H9 (cell line): ENCODE measurements around the gene VPS45. TPM values are rescaled to one million over a fixed set of nuclear protein-coding genes. Genes with fewer than 3 reads are reported as not detected.
A peak's percentile ranks its signal among the peaks of the same experiment; 100 is the strongest.

ENCODE experiments used
- DNase-seq: peaks from one replicate; pipeline ENCODE4 v3.0.0-alpha.2; 2017
- H2AFZ ChIP-seq: one replicate; pipeline ENCODE4 v1.6.1; 2013; ENCODE audit warnings: mild to moderate bottlenecking, low read length, control low read depth, moderate library complexity
- H2AK5ac ChIP-seq: 2 replicates; pipeline ENCODE4 v1.6.1; 2013; ENCODE audit warnings: low read length, control low read depth, mixed read lengths; ENCODE audit not compliant: insufficient read length
- H2BK120ac ChIP-seq: one replicate; pipeline ENCODE4 v1.6.1; 2013; ENCODE audit warnings: low read depth, mild to moderate bottlenecking, low read length, control low read depth, inconsistent platforms; ENCODE audit not compliant: poor library complexity, severe bottlenecking
- H2BK12ac ChIP-seq: 2 replicates; pipeline ENCODE4 v1.6.1; 2013; ENCODE audit warnings: low read length, control low read depth, mixed read lengths, low read depth; ENCODE audit not compliant: insufficient read length
- H2BK15ac ChIP-seq: 2 replicates; pipeline ENCODE4 v1.6.1; 2013; ENCODE audit warnings: low read depth, low read length, control low read depth
- H2BK20ac ChIP-seq: one replicate; pipeline ENCODE4 v1.6.1; 2013; ENCODE audit warnings: low read depth, mild to moderate bottlenecking, low read length, control low read depth, inconsistent platforms; ENCODE audit not compliant: poor library complexity, severe bottlenecking
- H2BK5ac ChIP-seq: 2 replicates; pipeline ENCODE4 v1.6.1; 2013; ENCODE audit warnings: low read length, control low read depth, mixed read lengths; ENCODE audit not compliant: insufficient read length
- H3K14ac ChIP-seq: 2 replicates; pipeline ENCODE4 v1.6.1; 2013; ENCODE audit warnings: low read length, control low read depth; ENCODE audit not compliant: insufficient read depth
- H3K18ac ChIP-seq: 2 replicates; pipeline ENCODE4 v1.6.1; 2013; ENCODE audit warnings: low read depth, mild to moderate bottlenecking, mixed read lengths, low read length, control low read depth; ENCODE audit not compliant: insufficient read length
- H3K23ac ChIP-seq: 2 replicates; pipeline ENCODE4 v1.6.1; 2013; ENCODE audit warnings: low read length, control low read depth, mixed read lengths, low read depth; ENCODE audit not compliant: insufficient read length
- H3K23me2 ChIP-seq: 2 replicates; pipeline ENCODE4 v1.6.1; 2013; ENCODE audit warnings: low read depth, mild to moderate bottlenecking, mixed read lengths, low read length, control low read depth; ENCODE audit not compliant: insufficient read length, poor library complexity, severe bottlenecking
- H3K27ac ChIP-seq: 2 replicates; pipeline ENCODE4 v1.5.1; 2013; ENCODE audit warnings: low read length, control low read depth, mixed read lengths, low read depth; ENCODE audit not compliant: insufficient read length
- H3K27me3 ChIP-seq: 2 replicates; pipeline ENCODE4 v1.6.1; 2013; ENCODE audit warnings: low read length, control low read depth, inconsistent platforms; ENCODE audit not compliant: insufficient read depth
- H3K4ac ChIP-seq: 2 replicates; pipeline ENCODE4 v1.6.1; 2013; ENCODE audit warnings: low read depth, mild to moderate bottlenecking, control low read depth, inconsistent platforms, low read length, moderate library complexity
- H3K4me1 ChIP-seq: 2 replicates; pipeline ENCODE4 v1.6.1; 2013; ENCODE audit warnings: low read length, control low read depth, inconsistent platforms; ENCODE audit not compliant: insufficient read depth
- H3K4me2 ChIP-seq: 2 replicates; pipeline ENCODE4 v1.6.1; 2013; ENCODE audit warnings: low read length, control low read depth, mixed read lengths; ENCODE audit not compliant: insufficient read length, insufficient read depth
- H3K56ac ChIP-seq: 2 replicates; pipeline ENCODE4 v1.6.1; 2013; ENCODE audit warnings: low read depth, mild to moderate bottlenecking, mixed read lengths, low read length, control low read depth; ENCODE audit not compliant: insufficient read length
- H3K79me1 ChIP-seq: 2 replicates; pipeline ENCODE4 v1.6.1; 2013; ENCODE audit warnings: low read depth, mild to moderate bottlenecking, moderate library complexity, low read length, control low read depth, inconsistent platforms; ENCODE audit not compliant: insufficient read depth, poor library complexity, severe bottlenecking
- H3K79me2 ChIP-seq: 2 replicates; pipeline ENCODE4 v1.6.1; 2013; ENCODE audit warnings: low read length, control low read depth, inconsistent platforms; ENCODE audit not compliant: insufficient read depth
- H3K9ac ChIP-seq: 2 replicates; pipeline ENCODE4 v1.6.1; 2013; ENCODE audit warnings: low read length, control low read depth, mixed read lengths; ENCODE audit not compliant: insufficient read length; ENCODE audit errors: extremely low read depth
- H3K9me3 ChIP-seq: one replicate; pipeline ENCODE4 v1.6.1; 2013; ENCODE audit warnings: low read depth, low read length, inconsistent platforms; ENCODE audit not compliant: control insufficient read depth
- H3T11ph ChIP-seq: one replicate; pipeline ENCODE4 v1.6.1; 2013; ENCODE audit warnings: mild to moderate bottlenecking, low read length, control low read depth, inconsistent platforms
- H4K20me1 ChIP-seq: one replicate; pipeline ENCODE4 v1.6.1; 2013; ENCODE audit not compliant: control insufficient read depth, insufficient read length, insufficient read depth
- H4K5ac ChIP-seq: 2 replicates; pipeline ENCODE4 v1.6.1; 2013; ENCODE audit warnings: low read depth, mild to moderate bottlenecking, mixed read lengths, low read length, control low read depth; ENCODE audit not compliant: insufficient read length
- H4K8ac ChIP-seq: replicated peaks from 2 replicates; pipeline ENCODE4 v1.6.1; 2013; ENCODE audit warnings: low read length, control low read depth, mixed read lengths, low read depth; ENCODE audit not compliant: insufficient read length
- H4K91ac ChIP-seq: 2 replicates; pipeline ENCODE4 v1.6.1; 2013; ENCODE audit warnings: low read depth, mild to moderate bottlenecking, moderate library complexity, mixed read lengths, low read length, control low read depth; ENCODE audit not compliant: insufficient read length
- H3K27ac Mint-ChIP-seq, 3 experiments: 2 replicates in 2 of 3; 3 replicates in 1 of 3; pipeline ENCODE4 v1.8.0; 2020 to 2021; ENCODE audit warnings: mixed read lengths in 3 of 3, mild to moderate bottlenecking in 1 of 3, moderate library complexity in 1 of 3
- H3K27me3 Mint-ChIP-seq: 2 replicates; pipeline ENCODE4 v1.8.0; 2021; ENCODE audit warnings: low read depth, mild to moderate bottlenecking, moderate library complexity, mixed read lengths
- H3K36me3 Mint-ChIP-seq, 3 experiments: 2 replicates in 2 of 3; 3 replicates in 1 of 3; pipeline ENCODE4 v1.8.0; 2020 to 2021; ENCODE audit warnings: low read depth in 3 of 3, mixed read lengths in 3 of 3; ENCODE audit not compliant: insufficient read depth in 1 of 3
- H3K4me1 Mint-ChIP-seq, 2 experiments: 2 replicates each; pipeline ENCODE4 v1.8.0; 2020; ENCODE audit warnings: mixed read lengths in 2 of 2
- H3K4me3 Mint-ChIP-seq, 2 experiments: 2 replicates in 1 of 2; 3 replicates in 1 of 2; pipeline ENCODE4 v1.8.0; 2020 to 2021; ENCODE audit warnings: mild to moderate bottlenecking in 2 of 2, mixed read lengths in 2 of 2, moderate library complexity in 1 of 2
- H3K9me3 Mint-ChIP-seq, 2 experiments: 2 replicates in 1 of 2; 3 replicates in 1 of 2; pipeline ENCODE4 v1.8.0; 2020; ENCODE audit warnings: mild to moderate bottlenecking in 2 of 2, mixed read lengths in 2 of 2, moderate library complexity in 1 of 2
- CTCF ChIP-seq: fragments of 200-600 bp; sonication (generic); conservative IDR thresholded peaks from 3 replicates; pipeline ENCODE4 v1.8.0; 2021; ENCODE audit warnings: antibody characterized with exemption, mild to moderate bottlenecking
- WGBS: extraction: QIAGEN DNeasy Blood & Tissue Kit; methylation state at CpG from one replicate; pipeline ENCODE4 v1.1.7; 2013; ENCODE audit warnings: missing lambda C conversion rate, low lambda C conversion rate, mixed read lengths; ENCODE audit not compliant: insufficient read length; ENCODE audit errors: extremely low coverage; 5-methylcytosine and 5-hydroxymethylcytosine counted together
- total RNA-seq: library from RNA; stranded (reverse); gene quantifications from 2 replicates; pipeline ENCODE4 v1.2.1, GENCODE V29; 2021

The VPS45 gene
- total RNA-seq, 1 experiment from 2014 or later: 31.8 TPM

DNA sequence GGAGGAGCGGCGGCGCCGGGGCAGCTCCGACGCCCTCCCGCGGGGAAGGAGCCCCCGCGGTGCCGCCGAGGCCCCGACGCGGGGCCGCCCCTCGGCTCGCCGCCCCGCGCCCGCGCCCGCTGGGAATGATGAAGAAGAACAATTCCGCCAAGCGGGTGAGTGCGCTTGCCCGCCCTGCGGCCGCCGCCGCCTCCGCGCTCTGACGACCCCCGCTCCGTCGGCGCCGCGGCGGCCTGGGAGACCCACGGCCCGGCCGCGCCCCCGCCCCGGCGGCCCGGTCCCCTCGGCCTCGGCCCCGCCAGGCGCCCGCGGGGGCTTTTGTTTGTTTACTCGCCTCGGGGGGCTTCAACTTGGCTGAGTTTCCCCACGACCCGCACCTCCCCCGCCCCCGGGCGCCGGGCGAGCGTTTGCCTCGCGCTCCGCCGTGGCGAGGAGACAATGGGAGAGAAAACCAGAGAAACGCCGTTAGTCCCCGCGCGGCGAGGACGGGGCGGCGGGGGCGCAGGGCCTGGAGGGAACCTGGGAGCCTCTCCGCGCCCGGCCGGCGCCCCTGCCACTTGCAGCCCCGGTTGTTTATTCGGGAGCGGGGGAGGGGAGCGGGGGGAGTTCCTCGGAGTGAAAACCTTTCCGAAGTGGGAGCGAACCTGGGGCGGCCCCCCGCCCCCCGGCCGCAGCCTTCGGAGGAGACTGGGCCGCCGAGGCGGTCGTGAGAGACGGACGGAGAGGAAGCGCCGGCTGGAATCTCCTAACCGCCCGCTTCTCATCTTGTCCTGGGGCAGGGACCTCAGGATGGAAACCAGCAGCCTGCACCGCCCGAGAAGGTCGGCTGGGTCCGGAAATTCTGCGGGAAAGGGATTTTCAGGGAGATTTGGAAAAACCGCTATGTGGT lies 82.8 kb downstream of the VPS45 start:
- peak overlapping the region; percentile 86 to 96 for H3K4me3 Mint-ChIP-seq
- Histone ChIP-seq H3K4ac (no peak overlapping the region; the same call in 1 of the 2 replicates), H3K4me1 (peaks cover 4% of the 10 kb centered on the region; the same call in 1 of the 2 replicates), H3K56ac (no peak overlapping the region), H2AK5ac (no peak overlapping the region), H3K9me3 (no peaks in the 10 kb centered on the region), H4K5ac (no peak overlapping the region), H3K79me1 (no peaks in the 10 kb centered on the region), H3K23me2 (peaks cover 17% of the 10 kb centered on the region), H3K79me2 (0 out of 2 replicates have a peak, but pooled peaks cover 4% of the 10 kb centered on the region), H3K27ac (no peak overlapping the region), H3K9ac (peak overlapping the region; percentile 74), H2BK20ac (no peak overlapping the region), H3K18ac (peak overlapping the region; percentile 57), H4K20me1 (no peaks in the 10 kb centered on the region), H2BK5ac (no peak overlapping the region), H2BK12ac (no peak overlapping the region), H2BK15ac (no peak overlapping the region), H4K91ac (no peak overlapping the region), H3T11ph (no peak overlapping the region), H3K27me3 (no peaks in the 10 kb centered on the region; the same call in 1 of the 2 replicates), H2AFZ (no peak overlapping the region), H3K4me2 (peak overlapping the region; percentile 74), H2BK120ac (no peak overlapping the region), H4K8ac (no peak overlapping the region), H3K14ac (peak overlapping the region; percentile 89; the same call in 1 of the 2 replicates), H3K23ac (no peak overlapping the region)
- peaks cover 10% of the 10 kb centered on the region for H3K27me3 Mint-ChIP-seq
- WGBS: no CpG with 5 or more reads among the region's 114 CpGs
- peaks cover 0 to 2% of the 10 kb centered on the region in 2 experiments; a peak in 1 of 5 replicates for H3K9me3 Mint-ChIP-seq
- TF ChIP-seq CTCF: no peak
- peaks cover 23 to 27% of the 10 kb centered on the region in 2 experiments for H3K4me1 Mint-ChIP-seq
- H3K27ac Mint-ChIP-seq: no peak overlapping the region
- DNase-seq: no peak
- H3K36me3 Mint-ChIP-seq: peaks cover 26 to 33% (median 29%) of the 10 kb centered on the region in 3 experiments
